Islet precursor cell (in vitro differentiated cells): Measurements from ENCODE around the gene DYNC1LI2.

Experiments used
- DNase-seq: peaks from one replicate; pipeline ENCODE4 v3.0.0-alpha.2; 2018

DYNC1LI2 gene

DNA sequence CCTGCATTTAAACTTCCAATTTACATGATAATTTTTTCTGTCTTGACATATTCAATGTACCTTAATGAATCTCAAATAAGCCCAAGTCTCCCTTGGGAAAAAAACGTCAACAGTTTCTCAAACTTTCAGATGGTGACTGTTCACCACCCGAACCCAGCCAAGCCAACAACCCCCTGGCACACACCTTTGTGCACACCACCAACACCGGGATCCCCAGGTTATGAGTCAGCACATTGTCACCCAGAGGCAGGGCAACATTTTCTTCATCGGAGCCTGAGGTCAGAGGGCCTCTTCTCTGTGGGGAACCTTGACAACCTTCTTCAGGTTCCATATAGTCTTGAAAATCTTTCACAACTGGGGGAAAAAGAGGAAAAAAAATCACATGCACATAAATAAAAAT is 15.5 kb downstream of the DYNC1LI2 start:
- no peak for DNase-seq

DNA sequence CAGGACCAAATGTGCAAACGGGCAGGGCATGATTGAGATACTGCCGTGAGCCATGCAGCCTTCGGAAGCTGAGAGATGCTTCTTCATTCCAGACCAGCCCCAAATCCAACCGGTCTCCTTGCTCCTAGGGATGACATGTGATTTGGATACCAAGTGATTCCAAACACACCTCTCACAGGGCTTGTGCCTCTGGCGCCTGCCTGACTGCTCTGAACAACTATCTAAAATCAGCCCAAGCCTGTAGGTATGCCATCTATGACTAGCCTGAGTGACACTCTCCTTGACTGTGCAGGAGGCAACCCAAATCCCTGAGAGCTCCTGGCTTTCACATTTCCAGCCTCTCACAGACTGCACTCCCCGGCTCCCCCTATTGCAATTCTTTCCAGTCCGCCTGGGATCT is 20.3 kb downstream of the DYNC1LI2 start:
- no peak for DNase-seq

DNA sequence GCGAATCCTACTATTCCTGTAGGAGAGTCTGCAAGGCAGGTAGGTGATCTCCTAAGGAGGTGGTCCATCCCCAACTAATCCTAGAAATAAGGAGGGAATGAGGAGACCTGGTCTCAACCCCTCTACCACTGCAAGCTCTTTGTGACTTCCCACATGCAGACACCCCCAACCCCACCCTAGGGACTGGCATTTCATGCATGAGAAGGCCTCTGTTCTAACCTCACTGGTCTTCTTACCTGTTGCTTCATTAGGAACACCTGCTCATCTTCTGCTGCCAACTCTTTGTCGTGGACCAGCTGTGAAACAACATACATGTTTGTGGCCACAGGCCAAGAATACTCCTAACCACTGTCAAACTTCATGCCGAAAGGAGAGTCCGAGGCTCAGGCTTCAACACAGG is 22.6 kb downstream of the DYNC1LI2 start:
- DNase-seq, result no peak

DNA sequence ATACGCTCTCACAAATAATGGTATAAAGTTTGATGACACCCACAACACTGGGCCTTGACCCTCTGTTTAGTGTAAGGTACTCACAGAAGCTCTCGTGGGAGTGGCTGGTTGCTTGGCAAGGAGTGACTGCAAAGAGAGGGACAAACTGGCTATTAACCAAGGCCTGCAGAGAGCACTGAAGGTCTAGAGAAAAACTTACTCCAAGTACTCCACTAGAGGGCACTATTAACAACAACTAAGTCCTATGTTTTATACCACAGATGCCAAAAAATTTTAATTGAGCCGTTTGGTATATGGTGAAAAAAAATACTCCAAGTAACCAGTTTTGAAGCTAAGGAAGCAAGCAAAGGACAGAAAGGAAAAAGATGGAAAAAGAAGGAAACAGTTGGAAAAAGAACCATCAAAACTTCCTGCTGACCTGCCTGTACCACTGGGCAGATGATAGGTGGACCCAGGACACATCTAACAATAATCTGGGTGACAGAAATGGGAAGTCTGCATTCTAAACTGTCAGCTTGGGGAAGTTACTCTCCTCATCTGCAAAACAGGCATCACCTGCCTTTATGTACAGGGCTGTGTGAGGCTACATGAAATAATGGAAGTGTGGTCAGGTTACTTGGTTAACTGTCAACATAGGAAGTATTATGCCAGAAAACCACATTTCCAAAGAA is 23.2 kb downstream of the DYNC1LI2 start:
- no peak for DNase-seq

DNA sequence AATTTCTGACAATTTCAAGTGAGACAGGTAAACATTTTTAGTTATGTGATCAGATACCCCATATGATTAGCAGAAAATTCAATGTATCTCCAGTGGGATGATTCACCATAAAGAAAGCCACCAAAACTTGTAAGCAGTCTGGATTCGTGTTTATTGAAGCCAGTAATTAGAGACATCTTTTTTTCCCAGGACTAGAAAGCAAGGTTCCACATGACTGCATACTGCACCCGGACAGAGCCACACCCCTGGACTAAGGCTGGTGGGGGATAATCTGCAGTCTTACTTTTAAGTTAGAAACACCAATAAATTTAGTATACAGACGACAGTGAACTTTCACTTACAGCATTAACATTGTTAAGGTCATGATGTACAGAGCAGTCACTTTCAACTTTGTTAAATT is 30.6 kb downstream of the DYNC1LI2 start:
- DNase-seq, result no peak

DNA sequence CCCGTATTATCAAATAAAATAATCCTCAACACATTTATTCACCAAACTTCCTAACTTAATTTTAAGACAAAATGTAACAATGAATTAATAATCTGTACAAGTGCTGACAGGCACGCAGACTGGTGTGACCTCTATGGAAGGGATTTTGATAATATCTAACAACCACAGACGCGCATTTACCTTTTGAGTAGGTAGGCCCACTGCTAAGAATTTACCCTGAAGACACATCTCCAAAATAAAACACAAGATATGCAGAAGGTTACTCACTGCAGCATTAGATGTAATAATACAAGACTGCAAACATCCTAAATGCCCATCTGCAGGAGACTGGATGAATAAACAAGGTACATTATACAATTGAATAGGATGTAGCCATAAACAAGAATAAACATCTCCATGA is 32.2 kb downstream of the DYNC1LI2 start:
- no peak for DNase-seq

DNA sequence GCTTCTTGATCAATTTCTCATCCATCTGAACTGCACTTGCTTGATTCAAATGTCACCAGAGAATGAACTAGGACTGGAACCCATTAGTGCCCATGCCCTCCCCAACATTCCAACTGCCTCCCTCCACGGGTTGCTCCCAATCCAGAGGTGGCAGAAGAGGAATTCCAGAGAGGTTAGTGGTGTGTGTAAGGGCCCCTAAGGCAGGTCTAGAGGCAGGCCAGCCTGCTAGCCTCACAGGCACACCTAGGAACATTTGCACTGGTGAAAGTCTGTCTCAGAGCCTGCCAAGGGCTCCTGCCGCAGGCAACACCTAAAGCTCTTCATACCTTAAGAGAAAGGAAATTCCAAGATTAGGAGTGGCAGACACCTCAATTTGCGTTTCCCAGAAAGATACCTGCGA is 33.6 kb downstream of the DYNC1LI2 start:
- DNase-seq, result peak; percentile 88

DNA sequence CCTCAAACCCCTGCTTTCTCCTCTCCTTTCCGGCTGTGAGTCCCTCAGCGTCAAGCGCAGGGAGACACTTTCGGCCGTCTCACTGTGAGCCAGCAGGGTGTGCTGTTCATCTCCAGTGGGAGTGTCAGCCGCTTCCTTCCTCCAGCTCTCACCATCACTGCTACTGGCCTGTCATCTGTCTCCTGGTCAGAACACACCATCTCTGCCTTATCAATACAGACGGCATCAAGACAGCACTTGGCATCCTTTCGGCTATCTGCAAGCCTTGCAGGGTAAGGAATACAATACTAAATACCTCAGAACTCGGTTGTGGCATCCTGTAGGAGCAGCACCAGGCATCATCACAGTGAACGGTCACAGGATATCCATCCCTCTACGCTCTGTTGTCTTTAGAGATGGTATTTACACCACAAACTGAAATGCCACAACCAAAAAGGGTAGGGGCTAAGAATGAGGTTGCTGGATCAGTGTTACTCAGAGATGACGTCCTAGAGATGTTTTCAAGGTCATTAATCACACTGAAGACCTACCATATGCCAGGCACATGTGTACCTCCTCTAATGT is 34.2 kb downstream of the DYNC1LI2 start:
- peak; percentile 81 for DNase-seq

DNA sequence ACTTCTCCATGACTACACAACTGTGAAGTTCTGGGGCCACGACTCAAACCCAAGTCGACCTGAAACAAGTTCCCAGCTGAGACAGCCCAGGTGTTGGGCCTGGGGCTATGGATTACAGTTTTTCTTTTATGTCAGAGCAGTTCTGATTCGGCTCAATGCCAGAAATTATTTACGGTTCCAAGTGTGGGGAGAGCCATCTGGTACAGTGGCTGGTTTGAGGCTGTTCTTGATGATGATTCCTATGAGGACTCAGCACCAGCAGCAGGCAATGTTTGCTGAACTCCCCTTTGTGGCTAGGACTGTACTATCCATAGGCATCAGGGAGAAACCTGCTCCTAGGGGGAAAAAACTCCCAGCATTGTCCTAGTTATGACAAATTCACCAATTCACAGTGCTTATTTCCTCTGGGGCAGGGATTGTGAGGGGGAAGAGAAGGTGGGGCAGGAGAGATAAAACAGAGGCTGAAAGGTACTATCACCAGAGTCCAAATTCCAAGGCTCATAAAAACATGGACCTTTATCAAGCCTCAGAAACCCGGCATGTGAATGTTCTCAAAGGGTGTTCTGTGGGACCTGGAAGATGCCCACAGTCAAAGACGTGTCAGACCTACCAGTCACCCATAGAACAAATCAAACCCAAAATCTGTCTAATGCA is 36.6 kb downstream of the DYNC1LI2 start:
- DNase-seq, result no peak

DNA sequence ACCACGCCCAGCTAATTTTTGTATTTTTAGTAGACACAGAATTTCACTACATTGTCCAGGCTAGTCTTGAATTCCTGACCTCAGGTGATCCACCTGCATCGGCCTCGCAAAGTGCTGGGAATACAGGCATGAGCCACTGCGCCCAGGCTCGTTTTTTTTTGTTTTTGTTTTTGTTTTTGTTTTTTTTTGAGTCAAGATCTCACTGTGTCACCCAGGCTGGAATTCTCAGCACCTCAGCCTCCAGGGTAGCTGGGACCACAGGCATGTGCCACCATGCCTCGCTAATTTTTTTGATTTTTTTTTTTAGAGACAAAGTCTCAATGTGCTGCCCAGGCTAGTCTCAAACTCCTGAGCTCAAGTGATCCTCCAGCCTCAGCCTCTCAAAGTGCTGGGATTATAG is 37.3 kb downstream of the DYNC1LI2 start:
- DNase-seq, result no peak

DNA sequence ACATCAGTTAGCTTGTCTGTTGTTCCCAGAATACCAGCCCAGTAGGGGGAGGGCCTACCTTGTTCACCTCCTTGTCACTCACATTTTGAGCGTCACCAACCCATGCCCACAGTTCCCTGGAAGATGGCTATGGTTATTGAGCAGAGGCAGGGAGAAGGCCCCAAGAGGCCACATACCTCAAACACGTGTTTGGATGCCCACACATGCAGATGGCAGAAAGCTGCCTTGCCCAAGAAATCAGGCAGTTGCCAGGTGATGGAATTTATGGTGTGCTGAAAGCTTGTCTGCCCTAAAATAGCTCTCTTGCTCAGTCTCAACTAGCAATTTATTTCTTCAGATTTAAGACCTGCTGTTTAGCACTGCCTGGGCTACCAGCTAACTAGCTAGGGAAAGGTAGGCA is 38.3 kb downstream of the DYNC1LI2 start:
- DNase-seq, result no peak

DNA sequence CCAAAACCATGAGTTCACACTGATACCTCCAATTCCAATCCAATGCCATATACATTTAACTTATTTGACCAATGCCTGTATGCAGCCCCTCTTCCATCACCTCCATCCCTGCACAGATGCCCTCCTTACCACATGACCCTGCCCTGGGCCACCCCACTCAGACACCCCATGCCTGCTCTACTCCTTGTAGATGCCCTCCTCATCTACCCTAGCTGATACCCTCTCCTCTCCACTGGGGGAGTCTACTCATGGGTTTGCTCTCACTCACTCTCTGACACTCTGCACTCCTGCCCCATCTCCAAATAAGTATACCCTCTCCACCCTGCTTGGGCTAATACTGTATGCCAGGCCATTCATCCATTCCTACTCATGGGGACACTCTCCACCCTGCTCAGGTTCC is 38.9 kb downstream of the DYNC1LI2 start:
- DNase-seq, result no peak

DNA sequence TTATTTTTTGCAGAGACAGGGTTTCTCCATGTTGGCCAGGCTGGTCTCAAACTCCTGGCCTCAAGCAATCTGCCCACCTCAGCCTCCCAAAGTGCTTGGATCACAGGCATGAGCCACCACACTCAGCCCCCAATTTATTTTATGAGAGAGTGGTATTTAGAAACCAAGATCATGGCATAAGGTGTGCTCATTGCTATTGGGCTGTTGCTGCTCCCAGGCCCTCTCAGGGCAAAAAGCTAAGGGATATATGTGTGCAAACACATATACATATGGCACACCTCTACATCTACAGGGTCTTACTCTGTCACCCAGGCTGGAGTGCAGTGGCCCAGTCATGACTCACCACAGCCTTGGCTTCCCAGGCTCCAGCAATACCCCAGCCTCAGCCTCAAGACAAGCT is 39.8 kb downstream of the DYNC1LI2 start:
- no peak for DNase-seq

DNA sequence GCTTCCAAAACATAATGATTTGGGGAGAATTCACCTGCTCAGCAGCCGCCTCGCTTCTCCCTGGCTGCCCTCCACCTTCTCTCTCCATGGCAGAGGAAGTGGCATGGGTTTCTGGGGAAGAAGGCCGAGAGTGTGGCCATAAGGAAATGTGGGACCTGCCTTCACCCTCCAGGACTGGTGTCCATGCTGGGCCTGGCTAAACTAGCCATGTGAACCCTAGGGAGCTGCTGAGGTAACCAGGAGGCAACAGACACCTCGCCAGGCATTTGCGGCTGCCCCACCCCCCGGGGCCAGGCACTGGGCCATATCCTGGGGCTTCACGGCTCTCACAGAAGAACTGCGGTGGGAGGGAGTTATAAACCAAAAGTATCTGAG is 44.9 kb downstream of the DYNC1LI2 start:
- peak; percentile 73 for DNase-seq

DNA sequence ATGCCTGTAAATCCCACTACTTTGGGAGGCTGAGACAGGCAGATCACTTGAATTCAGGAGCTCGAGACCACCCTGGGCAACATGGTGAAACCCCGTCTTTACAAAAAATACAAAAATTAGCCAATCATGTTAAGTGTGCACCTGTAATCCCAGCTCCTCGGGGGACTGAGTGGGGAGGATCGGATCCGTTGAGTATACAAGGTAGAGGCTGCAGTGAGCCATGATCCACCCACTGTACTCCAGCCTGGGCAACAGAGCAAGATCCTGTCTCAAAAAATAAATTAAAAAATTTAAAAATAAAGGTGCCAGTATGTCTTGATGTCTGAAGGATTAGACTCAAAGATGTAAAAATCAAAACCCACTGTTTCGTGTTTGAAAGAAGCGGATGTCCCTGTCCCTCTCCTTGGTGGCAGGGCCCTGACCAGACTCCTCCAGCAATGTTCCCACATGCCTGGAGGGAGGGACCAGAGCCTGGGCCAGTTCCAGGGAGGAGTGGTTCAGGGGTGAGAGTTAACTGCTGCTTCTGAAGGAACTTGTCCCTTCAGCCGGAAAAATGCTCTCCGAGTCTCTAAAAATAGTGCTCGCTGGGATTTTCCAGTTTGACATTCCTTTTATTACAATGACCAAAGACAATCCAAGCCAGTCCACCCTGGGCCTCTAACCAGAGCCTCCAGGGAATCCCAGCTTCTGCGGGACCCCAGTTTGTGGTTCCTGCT is 45.5 kb downstream of the DYNC1LI2 start:
- DNase-seq, result peak; percentile 69

DNA sequence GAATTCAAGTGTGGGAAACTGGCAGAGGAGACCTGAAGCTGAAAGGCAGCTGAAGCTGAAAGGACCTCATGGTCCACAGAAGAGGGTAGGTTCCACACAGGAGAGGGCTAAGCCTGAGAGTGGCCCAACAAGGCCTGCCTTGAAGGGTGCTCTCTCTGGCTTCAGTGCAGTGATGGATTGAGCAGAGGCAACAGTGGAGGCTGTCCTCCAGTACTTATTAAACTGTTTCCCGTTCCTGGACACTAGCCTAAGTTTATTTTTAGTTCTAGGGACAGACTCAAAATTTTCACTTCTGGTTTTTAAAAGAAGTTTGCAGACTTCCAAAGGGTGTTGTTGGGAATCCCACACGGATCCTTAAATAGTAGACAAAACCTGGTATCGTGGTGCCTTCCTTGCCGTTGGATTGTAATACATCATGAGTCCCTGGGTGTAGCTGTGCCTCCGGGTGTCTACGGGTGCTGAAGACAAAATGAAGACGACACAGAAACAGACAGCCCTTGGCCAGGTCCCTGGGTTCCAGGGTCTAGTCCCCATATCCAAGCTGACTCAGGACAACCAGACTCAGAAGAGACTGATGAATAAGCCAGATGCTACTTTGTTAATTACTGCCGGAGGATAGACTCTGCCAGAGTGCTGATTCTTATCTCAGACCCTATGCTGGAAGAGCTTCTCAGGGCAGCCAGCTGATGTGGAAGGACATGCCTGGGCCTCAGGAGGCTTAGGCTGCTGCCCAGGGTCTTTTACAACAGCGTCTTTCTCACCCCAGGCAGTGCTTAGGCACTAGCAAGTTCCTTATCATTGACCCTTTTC is 47.8 kb downstream of the DYNC1LI2 start:
- peak; percentile 96 for DNase-seq

DNA sequence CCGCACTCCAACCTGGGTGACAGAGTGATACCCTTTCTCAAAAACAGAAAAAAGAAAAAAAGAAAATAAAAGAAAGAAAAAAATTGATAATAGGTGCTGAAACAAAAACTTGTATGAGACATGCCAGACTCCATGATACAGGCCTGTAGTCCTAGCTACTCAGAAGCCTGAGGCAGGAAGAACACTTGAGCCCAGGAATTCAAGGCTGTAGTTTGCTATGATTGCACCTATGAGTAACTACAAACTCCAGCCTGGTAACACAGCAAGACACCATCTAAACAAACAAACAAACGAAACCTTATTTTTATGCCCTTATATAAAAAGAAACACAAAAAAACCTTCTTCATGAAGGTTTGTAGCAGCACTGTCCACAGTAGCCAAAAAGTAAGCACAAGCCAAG is 49.9 kb downstream of the DYNC1LI2 start:
- DNase-seq, result no peak

DNA sequence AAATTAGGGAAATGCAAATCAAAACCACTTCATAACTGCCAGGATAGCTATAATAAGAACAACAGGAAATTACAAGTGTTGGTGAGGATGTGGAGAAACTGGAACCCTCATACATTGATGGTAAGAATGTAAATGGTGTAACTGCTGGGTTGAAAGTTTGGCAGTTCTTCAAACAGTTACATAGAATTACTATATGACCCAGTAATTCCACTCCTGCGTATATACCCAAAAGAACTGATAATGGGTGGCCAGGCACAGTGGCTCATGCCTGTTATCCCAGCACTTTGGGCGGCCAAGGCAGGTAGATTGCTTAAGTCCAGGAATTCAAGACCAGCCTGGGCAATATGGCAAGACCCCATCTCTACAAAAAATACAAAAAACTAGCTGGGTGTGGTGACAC is 50.4 kb downstream of the DYNC1LI2 start:
- no peak for DNase-seq

DNA sequence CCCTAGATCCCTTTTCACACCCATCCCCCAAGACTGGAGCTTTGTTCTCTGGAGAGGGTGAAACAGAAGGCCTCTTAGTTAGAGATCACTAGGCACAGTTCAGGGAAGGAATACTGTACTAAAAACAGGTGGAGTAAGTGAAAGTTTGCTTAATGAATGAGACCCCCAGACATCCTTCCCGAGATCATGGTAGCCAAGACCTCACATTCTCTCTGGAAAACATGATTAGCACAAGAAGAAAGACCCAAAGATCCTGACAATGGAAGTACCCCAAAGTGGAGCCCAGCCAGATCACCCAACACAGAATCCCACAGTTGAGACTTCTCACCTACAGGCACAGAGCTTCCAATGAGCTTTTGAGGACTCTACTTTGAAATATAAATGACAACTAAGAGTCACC is 51.5 kb downstream of the DYNC1LI2 start:
- DNase-seq, result no peak

DNA sequence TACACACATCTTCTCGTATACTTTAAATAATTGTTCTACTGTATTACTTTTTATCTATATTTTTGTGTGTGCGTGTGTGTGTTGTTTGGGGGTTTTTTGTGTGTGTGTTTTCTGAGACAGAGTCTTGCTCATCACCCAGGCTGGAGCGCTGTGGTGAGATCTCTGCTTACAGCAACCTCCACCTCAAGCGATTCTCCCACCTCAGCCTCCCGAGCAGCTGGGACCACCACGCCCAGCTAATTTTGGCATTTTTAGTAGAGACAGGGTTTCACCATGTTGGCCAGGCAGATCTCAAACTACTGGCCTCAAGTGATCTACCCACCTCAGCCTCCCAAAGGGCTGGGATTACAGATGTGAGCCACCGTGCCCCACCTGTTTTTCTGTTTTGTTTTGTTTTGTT is 53.4 kb downstream of the DYNC1LI2 start:
- no peak for DNase-seq

DNA sequence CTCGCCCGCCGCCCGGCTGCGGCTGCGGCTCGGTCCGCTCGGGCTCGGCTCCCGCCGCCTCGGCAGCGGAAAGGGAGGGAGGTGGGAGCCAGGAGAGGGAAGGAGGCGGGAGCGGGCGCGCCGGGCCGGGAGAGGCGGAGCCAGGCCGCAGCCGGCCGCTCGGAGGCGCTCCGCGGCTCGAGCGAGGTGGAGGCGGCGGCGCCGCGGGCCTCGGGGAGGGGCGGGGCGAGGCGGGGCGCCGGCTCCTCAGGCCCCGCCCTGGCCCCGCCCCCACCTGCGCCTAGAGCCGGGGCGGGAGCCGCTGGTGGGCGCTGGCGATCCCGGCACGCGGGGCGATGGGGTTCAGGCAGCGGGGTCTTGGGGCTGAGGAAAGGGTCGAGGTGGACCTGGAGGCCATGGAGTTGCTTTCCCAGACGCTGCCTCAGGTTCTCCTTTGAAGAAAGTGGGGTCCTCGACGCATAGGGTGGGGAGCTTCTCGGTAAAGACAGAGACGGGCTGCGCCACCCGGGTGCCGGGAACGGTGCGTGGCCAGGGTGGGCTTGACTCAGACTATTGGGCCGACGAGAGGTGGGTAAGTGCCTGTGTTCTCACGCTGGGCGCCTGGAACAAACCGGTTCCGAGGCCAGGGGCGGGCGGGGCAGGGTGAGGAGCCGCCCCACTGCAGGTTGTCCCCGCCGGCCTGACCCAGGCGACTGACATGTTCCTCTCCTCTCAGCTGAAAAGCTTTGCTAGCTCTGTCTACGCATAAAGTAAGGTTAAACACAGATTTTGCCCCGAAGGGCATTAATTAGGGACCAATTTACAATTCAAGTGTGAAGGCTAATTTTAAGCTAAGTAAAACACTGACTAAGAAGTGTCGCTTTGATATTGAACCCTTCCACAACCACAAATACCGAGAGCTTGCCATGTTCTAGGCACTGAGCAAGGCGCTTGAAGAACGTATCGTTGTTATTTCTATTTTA is 54.5 kb downstream of the DYNC1LI2 start, which contains the start of gene CMTM4:
TSS of gene CMTM4 (minus strand) at position 75 of the 962 bp plus-strand sequence. CDS start 218 bp downstream, outside the sequence.
- DNase-seq, result peak; percentile 92
